ENCODE measurements around the gene OR13F1. TPM values are rescaled to one million over a fixed set of nuclear protein-coding genes. Genes with fewer than 3 reads are reported as not detected.
A peak's percentile ranks its signal among the peaks of the same experiment; 100 is the strongest.

The OR13F1 gene, protein sequence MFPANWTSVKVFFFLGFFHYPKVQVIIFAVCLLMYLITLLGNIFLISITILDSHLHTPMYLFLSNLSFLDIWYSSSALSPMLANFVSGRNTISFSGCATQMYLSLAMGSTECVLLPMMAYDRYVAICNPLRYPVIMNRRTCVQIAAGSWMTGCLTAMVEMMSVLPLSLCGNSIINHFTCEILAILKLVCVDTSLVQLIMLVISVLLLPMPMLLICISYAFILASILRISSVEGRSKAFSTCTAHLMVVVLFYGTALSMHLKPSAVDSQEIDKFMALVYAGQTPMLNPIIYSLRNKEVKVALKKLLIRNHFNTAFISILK
- total RNA-seq: not detected
- polyA plus RNA-seq (ENCODE audit: insufficient read depth in 1 of 8, insufficient read length in 8 of 8, low replicate concordance in 1 of 8): not detected
- long read RNA-seq, donor 1: 0 reads
- long read RNA-seq, donor 2: 0 reads
- long read RNA-seq, donor 3: 0 reads
- long read RNA-seq, donor 4: 0 reads
- long read RNA-seq, donor 5: 0 reads
- long read RNA-seq, donor 6: 0 reads
- long read RNA-seq, donor 7: 0 reads
- long read RNA-seq, donor 8: 0 reads
- long read RNA-seq, donor 9: 0 reads
- long read RNA-seq, donor 10: 0 reads
- long read RNA-seq, donor 11: 0 reads

GRCh38 chr9:104503963-104504362 lies at the start of gene OR13F1:
OR13F1 (plus strand) TSS chr9:104504263; CDS start chr9:104504263, 0 bp downstream.
- no peak within 1 kb of the TSS for H3K4me3 ChIP-seq (ENCODE audit: low read length)
- 81% methylated on average over 3 of the region's 5 CpGs for WGBS (ENCODE audit: insufficient coverage)

GRCh38 chr9:104456831-104457230 lies 47.2 kb upstream of the OR13F1 start:
- DNase-seq: no peak
- H3K36me3 ChIP-seq (ENCODE audit: control insufficient read depth, insufficient read depth, low read length): no peaks in the 10 kb centered on the region

More at GRCh38 chr9:104503963-104504362, at the start of gene OR13F1:
- H3K9me3 ChIP-seq (replicated peaks; ENCODE audit: control insufficient read depth, low read depth, low read length): no peaks in the 10 kb centered on the region
- H3K27ac ChIP-seq (ENCODE audit: low read length): no peak within 1 kb of the TSS
- H3K4me1 ChIP-seq (ENCODE audit: control insufficient read depth, insufficient read depth, low read length): no peaks in the 10 kb centered on the region
- DNase-seq: no peak
- no peaks in the 10 kb centered on the region for H3K36me3 ChIP-seq (ENCODE audit: control insufficient read depth, insufficient read depth, low read length)
- no peaks in the 10 kb centered on the region for H3K27me3 ChIP-seq (ENCODE audit: control insufficient read depth, insufficient read depth, low read length)

DNA sequence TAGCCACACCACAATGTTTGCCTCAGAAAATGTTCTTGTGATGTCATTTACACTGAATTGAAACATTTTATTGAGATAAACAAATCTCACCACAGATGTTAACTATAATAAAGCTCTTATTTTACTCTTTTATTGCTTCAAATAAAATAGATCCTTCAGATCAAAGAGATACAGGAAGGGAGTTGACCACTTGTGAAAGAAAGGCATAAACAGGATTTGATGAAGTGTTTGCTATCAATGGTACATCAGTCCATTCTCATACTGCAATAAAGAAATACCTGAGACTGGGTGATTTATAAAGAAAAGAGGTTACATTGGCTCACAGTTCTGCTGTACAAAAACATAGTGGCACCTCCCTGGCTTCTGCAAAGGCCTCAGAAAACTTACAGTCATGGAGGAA lies 40.2 kb upstream of the OR13F1 start:
- Histone ChIP-seq H3K9me3 (replicated peaks; ENCODE audit: control insufficient read depth, low read depth, low read length) (no peaks in the 10 kb centered on the region), H3K36me3 (ENCODE audit: control insufficient read depth, insufficient read depth, low read length) (no peaks in the 10 kb centered on the region), H3K27ac (ENCODE audit: low read length) (no peak overlapping the region), H3K4me3 (ENCODE audit: low read length) (no peak overlapping the region), H3K27me3 (ENCODE audit: control insufficient read depth, insufficient read depth, low read length) (no peaks in the 10 kb centered on the region), H3K4me1 (ENCODE audit: control insufficient read depth, insufficient read depth, low read length) (no peaks in the 10 kb centered on the region)
- no peak for DNase-seq

More at GRCh38 chr9:104456831-104457230, 47.2 kb upstream of the OR13F1 start:
- H3K27me3 ChIP-seq (ENCODE audit: control insufficient read depth, insufficient read depth, low read length): no peaks in the 10 kb centered on the region
- H3K9me3 ChIP-seq (replicated peaks; ENCODE audit: control insufficient read depth, low read depth, low read length): no peaks in the 10 kb centered on the region
- H3K4me3 ChIP-seq (ENCODE audit: low read length): no peak overlapping the region
- H3K4me1 ChIP-seq (ENCODE audit: control insufficient read depth, insufficient read depth, low read length): no peaks in the 10 kb centered on the region
- H3K27ac ChIP-seq (ENCODE audit: low read length): no peak overlapping the region
- no CpG with 5 or more reads among the region's 1 CpG for WGBS (ENCODE audit: insufficient coverage)

DNA sequence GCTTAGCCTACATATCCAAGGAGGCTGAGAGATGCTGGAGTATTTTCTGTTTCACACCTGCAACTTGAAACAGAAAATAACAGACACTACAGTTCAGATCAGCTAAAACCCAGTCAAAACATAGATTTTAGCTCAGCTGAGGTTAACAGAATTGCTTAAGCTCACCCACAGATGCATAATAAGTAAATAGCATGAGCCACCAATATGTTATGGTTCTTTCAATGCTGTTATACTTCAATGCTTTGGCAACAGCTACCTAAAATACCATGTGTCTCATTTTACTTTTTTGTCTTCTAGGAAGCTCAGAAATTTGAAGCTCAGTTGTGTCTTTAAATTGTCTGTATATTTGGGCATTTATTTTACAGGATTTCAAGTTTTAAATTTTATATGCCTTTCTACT lies 35.8 kb upstream of the OR13F1 start:
- DNase-seq: no peak
- H3K4me3 ChIP-seq (ENCODE audit: low read length): no peak overlapping the region

GRCh38 chr9:104482921-104483570 lies 21.0 kb upstream of the OR13F1 start:
- peak; percentile 27 for DNase-seq
- Histone ChIP-seq H3K4me3 (ENCODE audit: low read length) (no peak overlapping the region), H3K4me1 (ENCODE audit: control insufficient read depth, insufficient read depth, low read length) (no peaks in the 10 kb centered on the region), H3K27ac (ENCODE audit: low read length) (no peak overlapping the region), H3K9me3 (replicated peaks; ENCODE audit: control insufficient read depth, low read depth, low read length) (no peaks in the 10 kb centered on the region), H3K27me3 (ENCODE audit: control insufficient read depth, insufficient read depth, low read length) (no peaks in the 10 kb centered on the region), H3K36me3 (ENCODE audit: control insufficient read depth, insufficient read depth, low read length) (no peaks in the 10 kb centered on the region)
- no CpG with 5 or more reads among the region's 5 CpGs for WGBS (ENCODE audit: insufficient coverage)

More for the DNA sequence above, 35.8 kb upstream of the OR13F1 start:
- no peak overlapping the region for H3K27ac ChIP-seq (ENCODE audit: low read length)
- no peaks in the 10 kb centered on the region for H3K4me1 ChIP-seq (ENCODE audit: control insufficient read depth, insufficient read depth, low read length)
- no peaks in the 10 kb centered on the region for H3K27me3 ChIP-seq (ENCODE audit: control insufficient read depth, insufficient read depth, low read length)
- H3K36me3 ChIP-seq (ENCODE audit: control insufficient read depth, insufficient read depth, low read length): no peaks in the 10 kb centered on the region
- H3K9me3 ChIP-seq (replicated peaks; ENCODE audit: control insufficient read depth, low read depth, low read length): no peaks in the 10 kb centered on the region

GRCh38 chr9:104485014-104485413 lies 19.0 kb upstream of the OR13F1 start:
- H3K4me3 ChIP-seq (ENCODE audit: low read length): no peak overlapping the region
- no peaks in the 10 kb centered on the region for H3K36me3 ChIP-seq (ENCODE audit: control insufficient read depth, insufficient read depth, low read length)
- WGBS (ENCODE audit: insufficient coverage): 92% methylated on average over 2 of the region's 2 CpGs
- H3K9me3 ChIP-seq (replicated peaks; ENCODE audit: control insufficient read depth, low read depth, low read length): no peaks in the 10 kb centered on the region
- H3K27me3 ChIP-seq (ENCODE audit: control insufficient read depth, insufficient read depth, low read length): no peaks in the 10 kb centered on the region
- no peak overlapping the region for H3K27ac ChIP-seq (ENCODE audit: low read length)
- DNase-seq: no peak
- H3K4me1 ChIP-seq (ENCODE audit: control insufficient read depth, insufficient read depth, low read length): no peaks in the 10 kb centered on the region

- no CpG with 5 or more reads among the region's 3 CpGs for WGBS (ENCODE audit: insufficient coverage)
- Histone ChIP-seq H3K4me1 (ENCODE audit: control insufficient read depth, insufficient read depth, low read length) (no peaks in the 10 kb centered on the region), H3K36me3 (ENCODE audit: control insufficient read depth, insufficient read depth, low read length) (no peaks in the 10 kb centered on the region), H3K27me3 (ENCODE audit: control insufficient read depth, insufficient read depth, low read length) (no peaks in the 10 kb centered on the region), H3K27ac (ENCODE audit: low read length) (no peak overlapping the region), H3K9me3 (replicated peaks; ENCODE audit: control insufficient read depth, low read depth, low read length) (no peaks in the 10 kb centered on the region), H3K4me3 (ENCODE audit: low read length) (no peak overlapping the region)
- DNase-seq: peak; percentile 30
These were observed 9.3 kb upstream of the OR13F1 start for GRCh38 chr9:104494808-104495207.

- no peaks in the 10 kb centered on the region for H3K9me3 ChIP-seq (replicated peaks; ENCODE audit: control insufficient read depth, low read depth, low read length)
- no peaks in the 10 kb centered on the region for H3K4me1 ChIP-seq (ENCODE audit: control insufficient read depth, insufficient read depth, low read length)
- H3K36me3 ChIP-seq (ENCODE audit: control insufficient read depth, insufficient read depth, low read length): no peaks in the 10 kb centered on the region
- no peaks in the 10 kb centered on the region for H3K27me3 ChIP-seq (ENCODE audit: control insufficient read depth, insufficient read depth, low read length)
- no peak overlapping the region for H3K4me3 ChIP-seq (ENCODE audit: low read length)
- DNase-seq: no peak
- H3K27ac ChIP-seq (ENCODE audit: low read length): no peak overlapping the region
These were observed 623 bp upstream of the OR13F1 start for GRCh38 chr9:104503440-104503839.

GRCh38 chr9:104506565-104506964 lies 2.5 kb downstream of the OR13F1 start:
- no peak for DNase-seq
- no peak overlapping the region for H3K27ac ChIP-seq (ENCODE audit: low read length)
- H3K4me1 ChIP-seq (ENCODE audit: control insufficient read depth, insufficient read depth, low read length): no peaks in the 10 kb centered on the region
- no peaks in the 10 kb centered on the region for H3K36me3 ChIP-seq (ENCODE audit: control insufficient read depth, insufficient read depth, low read length)
- H3K27me3 ChIP-seq (ENCODE audit: control insufficient read depth, insufficient read depth, low read length): no peaks in the 10 kb centered on the region
- H3K4me3 ChIP-seq (ENCODE audit: low read length): no peak overlapping the region
- H3K9me3 ChIP-seq (replicated peaks; ENCODE audit: control insufficient read depth, low read depth, low read length): no peaks in the 10 kb centered on the region

GRCh38 chr9:104514901-104515300 lies 10.8 kb downstream of the OR13F1 start:
- Histone ChIP-seq H3K9me3 (replicated peaks; ENCODE audit: control insufficient read depth, low read depth, low read length) (no peaks in the 10 kb centered on the region), H3K4me3 (ENCODE audit: low read length) (no peak overlapping the region), H3K27me3 (ENCODE audit: control insufficient read depth, insufficient read depth, low read length) (no peaks in the 10 kb centered on the region), H3K27ac (ENCODE audit: low read length) (no peak overlapping the region), H3K4me1 (ENCODE audit: control insufficient read depth, insufficient read depth, low read length) (no peaks in the 10 kb centered on the region), H3K36me3 (ENCODE audit: control insufficient read depth, insufficient read depth, low read length) (no peaks in the 10 kb centered on the region)
- no peak for DNase-seq
- no CpG with 5 or more reads among the region's 5 CpGs for WGBS (ENCODE audit: insufficient coverage)
